T-helper 17 cell (primary cell): ENCODE measurements around the gene RNF144A. TPM values are rescaled to one million over a fixed set of nuclear protein-coding genes. Genes with fewer than 3 reads are reported as not detected.
"Not testable (repeated sequence)": the region's sequence is repeated elsewhere in the genome, so short reads cannot be mapped to it uniquely, and the experiment has no call there.

ENCODE experiments used
- ATAC-seq: fragments of 150-1000 bp; cut with Tn5 transposase; 2 replicates; pipeline ENCODE4 v1.10.0; 2021; ENCODE audit warnings: mild to moderate bottlenecking, moderate library complexity
- DNase-seq, 3 donors: peaks; one replicate each; pipeline versions ENCODE4 v3.0.0 to v3.0.0-alpha.2; 2020 to 2021
- H3K9me3 ChIP-seq: one replicate; pipeline ENCODE4 v1.7.0; 2013; ENCODE audit warnings: low read length, mild to moderate bottlenecking; ENCODE audit not compliant: control insufficient read depth, poor library complexity, severe bottlenecking
- H3K27ac Mint-ChIP-seq: one replicate; pipeline ENCODE4 v1.8.0; 2022; ENCODE audit warnings: mild to moderate bottlenecking, moderate library complexity, mixed read lengths
- H3K27me3 Mint-ChIP-seq: one replicate; pipeline ENCODE4 v1.8.0; 2022; ENCODE audit warnings: mixed read lengths
- H3K36me3 Mint-ChIP-seq: one replicate; pipeline ENCODE4 v1.8.0; 2022; ENCODE audit warnings: low read depth, mixed read lengths
- H3K4me1 Mint-ChIP-seq: one replicate; pipeline ENCODE4 v1.8.0; 2022; ENCODE audit warnings: mild to moderate bottlenecking, mixed read lengths
- H3K4me3 Mint-ChIP-seq: one replicate; pipeline ENCODE4 v1.8.0; 2022; ENCODE audit warnings: mild to moderate bottlenecking, moderate library complexity, mixed read lengths
- total RNA-seq, 4 donors: library from RNA in 2 of 4; stranded (reverse) in 2 of 4; gene quantifications; one replicate each; pipeline ENCODE4 v1.2.3 and lab custom pipeline; 2022 to 2026

The RNF144A gene
- total RNA-seq, 2 donors from 2014 or later, result 15.1 to 21.4 TPM

- no peaks in the 10 kb centered on the region for H3K9me3 ChIP-seq
- Mint-ChIP-seq H3K4me3 (no peak overlapping the region), H3K4me1 (peaks cover 42% of the 10 kb centered on the region), H3K36me3 (peaks cover 7% of the 10 kb centered on the region), H3K27me3 (no peaks in the 10 kb centered on the region), H3K27ac (no peak overlapping the region)
- no peak for ATAC-seq
- DNase-seq, result no peak
These were observed 9.0 kb downstream of the RNF144A start for GRCh38 chr2:6926071-6926732.

DNA sequence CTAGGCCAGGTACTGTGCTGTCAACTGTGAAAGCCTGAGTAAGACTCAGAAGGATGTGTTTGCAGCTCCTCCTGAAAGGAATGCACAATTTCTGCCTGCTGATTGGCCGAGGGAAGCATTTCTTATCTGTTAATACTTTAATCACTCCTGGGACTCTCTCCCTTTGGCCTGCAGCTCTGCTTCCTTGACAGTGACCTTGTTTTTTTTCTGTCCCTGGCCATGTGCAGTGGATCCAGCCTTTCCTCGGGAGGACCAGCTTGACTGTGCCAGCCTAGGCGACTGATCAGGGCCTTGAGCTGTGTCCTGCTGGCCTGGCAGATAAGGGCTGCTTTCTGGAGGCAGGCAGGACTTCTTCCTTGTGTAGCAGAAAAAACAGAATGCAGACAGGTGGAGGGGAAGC, 10.0 kb downstream of the RNF144A start:
- H3K9me3 ChIP-seq, result no peaks in the 10 kb centered on the region
- no peak for DNase-seq
- H3K27me3 Mint-ChIP-seq, result no peaks in the 10 kb centered on the region
- H3K4me1 Mint-ChIP-seq, result peaks cover 40% of the 10 kb centered on the region
- H3K27ac Mint-ChIP-seq, result no peak overlapping the region
- ATAC-seq, result no peak
- H3K36me3 Mint-ChIP-seq, result peaks cover 7% of the 10 kb centered on the region
- H3K4me3 Mint-ChIP-seq, result no peak overlapping the region

DNA sequence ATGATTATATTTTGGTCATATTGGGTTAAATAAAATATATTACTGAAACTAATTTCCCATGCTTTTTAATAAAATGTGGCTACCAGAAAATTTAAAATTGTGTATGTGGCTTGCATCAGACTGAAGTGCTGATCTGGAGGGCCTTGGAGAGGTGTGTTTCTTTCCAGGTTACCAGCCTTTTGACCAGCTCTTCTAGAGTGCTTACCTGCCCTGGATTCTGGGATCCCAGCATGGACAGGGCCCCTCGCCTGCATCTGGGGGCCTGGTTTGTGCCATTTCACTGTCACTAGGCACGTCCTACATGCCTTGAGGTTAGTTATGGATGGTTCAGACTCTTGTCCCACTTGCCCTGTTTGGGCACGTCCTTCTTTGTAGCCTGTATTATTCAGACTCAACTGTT, 10.5 kb downstream of the RNF144A start:
- no peaks in the 10 kb centered on the region for H3K27me3 Mint-ChIP-seq
- no peaks in the 10 kb centered on the region for H3K9me3 ChIP-seq
- H3K36me3 Mint-ChIP-seq, result peaks cover 7% of the 10 kb centered on the region
- H3K4me1 Mint-ChIP-seq, result peaks cover 41% of the 10 kb centered on the region
- DNase-seq (no peak), ATAC-seq (no peak)
- no peak overlapping the region for H3K27ac Mint-ChIP-seq
- H3K4me3 Mint-ChIP-seq, result no peak overlapping the region

- H3K27me3 Mint-ChIP-seq, result no peaks in the 10 kb centered on the region
- H3K4me1 Mint-ChIP-seq, result peaks cover 44% of the 10 kb centered on the region
- no peak overlapping the region for H3K27ac Mint-ChIP-seq
- no peak for ATAC-seq
- H3K4me3 Mint-ChIP-seq, result no peak overlapping the region
- peaks cover 6% of the 10 kb centered on the region for H3K36me3 Mint-ChIP-seq
- H3K9me3 ChIP-seq, result no peaks in the 10 kb centered on the region
- no peak for DNase-seq
These were observed 11.2 kb downstream of the RNF144A start for GRCh38 chr2:6928452-6928851.

- no peak for ATAC-seq
- no peak overlapping the region for H3K27ac Mint-ChIP-seq
These were observed 12.1 kb downstream of the RNF144A start for GRCh38 chr2:6929196-6929819.

DNA sequence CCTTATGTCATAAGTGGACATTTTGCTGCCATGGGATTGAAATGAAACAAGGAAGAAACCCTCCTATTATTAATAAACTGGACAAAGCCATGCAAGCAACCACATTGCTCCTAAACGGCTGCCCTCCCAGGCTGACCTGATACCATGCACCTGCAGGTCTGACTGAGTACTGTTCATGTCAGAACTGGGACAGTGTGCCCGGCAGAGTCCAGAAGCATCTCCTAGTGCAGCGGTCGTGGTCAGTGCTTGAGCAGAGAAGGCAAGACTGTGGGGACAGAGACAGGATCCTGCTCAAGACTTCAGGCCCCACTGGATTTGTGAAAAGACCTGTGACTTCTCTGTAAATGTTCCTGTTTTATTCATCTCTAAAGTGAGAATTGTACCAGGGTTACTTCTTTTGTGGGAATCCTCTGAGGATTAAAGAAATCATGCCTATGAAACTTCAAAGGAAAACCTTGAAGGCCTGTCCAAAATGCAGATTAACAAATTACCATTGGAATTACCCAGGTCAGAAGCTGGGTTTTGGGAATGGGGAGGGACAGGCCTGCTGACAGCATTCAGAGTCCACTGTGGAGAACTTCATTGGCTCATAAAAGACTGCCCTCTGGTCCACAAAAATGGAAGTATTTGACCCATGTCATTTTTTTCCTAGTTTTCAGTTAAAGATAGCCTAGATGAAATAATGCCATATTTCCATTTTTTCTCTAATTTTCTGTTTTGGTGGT, 13.9 kb downstream of the RNF144A start:
- H3K36me3 Mint-ChIP-seq, result peaks cover 5% of the 10 kb centered on the region
- H3K27ac Mint-ChIP-seq, result no peak overlapping the region
- no peak for ATAC-seq
- H3K4me3 Mint-ChIP-seq, result no peak overlapping the region
- no peaks in the 10 kb centered on the region for H3K9me3 ChIP-seq
- H3K4me1 Mint-ChIP-seq, result peaks cover 35% of the 10 kb centered on the region
- H3K27me3 Mint-ChIP-seq, result no peaks in the 10 kb centered on the region
- DNase-seq, result no peak

More at GRCh38 chr2:6929196-6929819, 12.1 kb downstream of the RNF144A start:
- H3K9me3 ChIP-seq, result no peaks in the 10 kb centered on the region
- H3K4me1 Mint-ChIP-seq, result peaks cover 40% of the 10 kb centered on the region
- peaks cover under 1% of the 10 kb centered on the region for H3K36me3 Mint-ChIP-seq
- DNase-seq, result no peak
- H3K27me3 Mint-ChIP-seq, result no peaks in the 10 kb centered on the region
- H3K4me3 Mint-ChIP-seq, result no peak overlapping the region

DNA sequence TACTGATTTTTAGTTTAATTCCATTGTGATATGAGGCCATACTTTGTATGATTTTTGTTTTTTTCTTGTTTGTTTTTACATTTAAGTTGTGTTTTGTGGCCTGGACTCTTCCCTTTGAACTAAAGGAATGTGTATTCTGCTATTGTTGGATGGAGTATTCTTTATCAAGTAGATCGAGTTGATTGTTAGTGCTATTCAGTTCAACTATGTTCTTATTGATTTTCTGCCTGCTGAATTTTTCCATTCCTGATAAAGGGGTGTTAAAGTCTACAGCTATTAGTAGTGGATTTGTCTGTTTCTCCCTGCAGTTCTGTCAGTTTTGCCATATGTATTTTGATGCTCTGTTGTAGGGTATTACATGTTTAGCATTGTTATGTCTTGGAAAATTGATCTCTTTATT, 14.5 kb downstream of the RNF144A start:
- ATAC-seq, result no peak
- peaks cover 34% of the 10 kb centered on the region for H3K4me1 Mint-ChIP-seq

DNA sequence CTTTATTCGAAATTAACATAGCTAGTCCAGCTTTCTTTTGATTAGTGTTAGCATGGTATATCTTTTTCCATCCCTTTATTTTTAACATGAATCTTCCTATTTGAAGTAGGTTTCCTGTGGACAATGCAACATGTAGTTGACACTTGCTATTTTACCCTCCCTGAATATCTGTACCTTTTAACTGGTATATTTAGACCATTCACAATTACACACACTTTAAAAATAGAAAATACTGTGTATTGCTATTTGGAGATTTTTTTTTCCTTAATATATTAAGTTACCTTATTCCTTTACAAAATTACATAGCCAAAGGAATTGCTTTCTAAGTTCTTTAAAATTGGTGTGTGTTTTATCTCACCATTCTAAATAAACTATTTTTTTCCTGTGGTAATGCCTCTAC, 15.0 kb downstream of the RNF144A start:
- peaks cover 34% of the 10 kb centered on the region for H3K4me1 Mint-ChIP-seq
- H3K36me3 Mint-ChIP-seq, result peaks cover 5% of the 10 kb centered on the region
- H3K27me3 Mint-ChIP-seq, result no peaks in the 10 kb centered on the region
- no peaks in the 10 kb centered on the region for H3K9me3 ChIP-seq
- no peak overlapping the region for H3K27ac Mint-ChIP-seq
- H3K4me3 Mint-ChIP-seq, result no peak overlapping the region
- DNase-seq (no peak), ATAC-seq (no peak)

More for the DNA sequence above, 14.5 kb downstream of the RNF144A start:
- Mint-ChIP-seq H3K36me3 (peaks cover 5% of the 10 kb centered on the region), H3K27ac (no peak overlapping the region), H3K27me3 (no peaks in the 10 kb centered on the region), H3K4me3 (no peak overlapping the region)
- no peak for DNase-seq
- H3K9me3 ChIP-seq, result no peaks in the 10 kb centered on the region

DNA sequence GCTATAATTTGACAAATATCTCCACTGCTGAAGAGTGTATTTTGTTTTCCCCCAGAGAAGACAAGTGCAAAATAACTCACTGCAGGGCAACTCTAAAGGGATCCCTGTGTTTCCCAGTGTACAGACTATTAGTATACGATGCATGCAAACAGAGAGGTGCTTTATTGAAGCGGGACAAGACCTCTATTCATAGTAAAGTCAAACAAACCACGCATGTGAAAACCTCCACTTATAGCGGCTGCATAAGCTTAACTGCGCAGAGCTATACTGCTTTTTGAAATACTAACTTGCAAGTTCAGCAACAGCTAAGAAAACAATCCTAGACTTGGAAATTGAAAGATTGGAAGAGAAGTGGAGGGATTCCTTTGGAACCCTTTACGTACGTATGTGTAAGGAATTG, 15.6 kb downstream of the RNF144A start:
- Mint-ChIP-seq H3K27ac (no peak overlapping the region), H3K4me1 (peaks cover 40% of the 10 kb centered on the region), H3K4me3 (no peak overlapping the region), H3K27me3 (no peaks in the 10 kb centered on the region), H3K36me3 (peaks cover 5% of the 10 kb centered on the region)
- H3K9me3 ChIP-seq, result no peaks in the 10 kb centered on the region
- ATAC-seq (no peak), DNase-seq (no peak)

DNA sequence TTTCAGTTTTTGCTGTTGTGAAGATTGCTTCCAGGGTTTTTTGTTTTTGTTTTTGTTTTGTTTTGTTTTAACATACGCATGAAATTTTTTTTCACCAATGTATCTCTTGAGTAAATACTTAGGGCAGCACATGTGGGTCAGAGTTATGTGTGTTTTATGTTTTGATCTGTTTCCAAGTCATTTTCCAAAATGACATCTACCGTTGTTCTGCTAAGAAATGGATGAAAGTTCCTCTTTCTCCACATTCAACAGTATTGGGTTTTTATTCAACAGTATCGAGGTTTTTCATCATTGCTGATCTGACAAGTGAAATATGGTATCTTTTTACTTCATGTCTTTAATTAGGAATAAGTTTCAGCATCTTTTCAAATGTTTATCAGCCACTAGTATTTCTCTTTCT, 16.7 kb downstream of the RNF144A start:
- Mint-ChIP-seq H3K27ac (no peak overlapping the region), H3K4me1 (peaks cover 36% of the 10 kb centered on the region), H3K4me3 (no peak overlapping the region), H3K36me3 (peaks cover 5% of the 10 kb centered on the region), H3K27me3 (no peaks in the 10 kb centered on the region)
- ATAC-seq, result no peak
- H3K9me3 ChIP-seq, result no peaks in the 10 kb centered on the region
- no peak for DNase-seq

DNA sequence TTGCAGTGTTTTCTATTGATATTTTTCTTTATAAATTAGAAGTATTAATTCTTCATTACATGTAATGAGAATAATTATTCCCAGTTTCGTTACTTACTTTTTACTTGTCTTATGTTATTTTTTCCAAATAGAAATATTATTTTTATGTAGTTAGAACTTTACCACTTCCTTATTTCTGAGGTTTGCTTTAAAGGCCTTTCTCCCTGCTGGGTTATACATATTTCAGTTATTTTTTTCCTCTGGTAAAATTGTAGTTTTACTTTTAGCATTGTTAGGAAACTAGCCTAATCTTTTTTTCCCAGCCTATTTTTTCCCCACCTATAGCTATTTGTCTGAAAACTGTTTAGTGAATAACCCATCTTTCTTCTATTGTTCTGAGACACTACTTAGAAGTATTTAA, 17.1 kb downstream of the RNF144A start:
- no peak overlapping the region for H3K4me3 Mint-ChIP-seq
- peaks cover 36% of the 10 kb centered on the region for H3K4me1 Mint-ChIP-seq
- H3K36me3 Mint-ChIP-seq, result peaks cover 5% of the 10 kb centered on the region
- no peak overlapping the region for H3K27ac Mint-ChIP-seq
- DNase-seq, result no peak
- H3K27me3 Mint-ChIP-seq, result no peaks in the 10 kb centered on the region
- no peaks in the 10 kb centered on the region for H3K9me3 ChIP-seq
- ATAC-seq, result no peak

GRCh38 chr2:6934758-6935651, 17.8 kb downstream of the RNF144A start:
- H3K27ac Mint-ChIP-seq, result no peak overlapping the region
- DNase-seq (no peak), ATAC-seq (no peak)
- H3K4me1 Mint-ChIP-seq, result peaks cover 33% of the 10 kb centered on the region
- no peaks in the 10 kb centered on the region for H3K27me3 Mint-ChIP-seq
- no peaks in the 10 kb centered on the region for H3K9me3 ChIP-seq
- H3K36me3 Mint-ChIP-seq, result peaks cover 5% of the 10 kb centered on the region
- H3K4me3 Mint-ChIP-seq, result no peak overlapping the region

DNA sequence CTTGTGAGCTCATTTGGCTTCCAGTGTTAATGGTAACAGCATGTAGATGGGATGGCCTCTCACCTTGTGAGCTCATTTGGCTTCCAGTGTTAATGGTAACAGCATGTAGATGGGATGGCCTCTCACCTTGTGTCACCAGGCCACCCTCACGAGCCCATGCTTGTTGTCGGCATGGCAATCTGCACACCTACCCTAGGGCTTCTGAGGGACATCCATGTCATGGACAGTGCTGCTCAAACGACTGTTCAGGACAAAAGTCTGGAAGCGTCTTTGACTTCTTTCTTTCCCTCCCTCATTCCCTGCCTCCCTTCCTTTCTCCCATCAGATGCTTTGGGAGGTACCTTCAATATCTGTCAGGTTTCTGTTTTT, 18.4 kb downstream of the RNF144A start:
- peaks cover 33% of the 10 kb centered on the region for H3K4me1 Mint-ChIP-seq
- H3K4me3 Mint-ChIP-seq, DNase-seq, ATAC-seq, H3K36me3 Mint-ChIP-seq, H3K27me3 Mint-ChIP-seq, H3K27ac Mint-ChIP-seq, H3K9me3 ChIP-seq: not testable (repeated sequence)
